D341Med (cell line): ENCODE results near the gene OR6B3.
A peak's percentile ranks its signal among the peaks of the same experiment; 100 is the strongest.

Experiments
- DNase-seq: peaks from one replicate; pipeline ENCODE4 v3.0.0; 2012; ENCODE audit warnings: low spot score

Gene OR6B3

GRCh38 chr2:240053173-240054155 lies at the start of gene OR6B3:
Gene OR6B3, minus strand, starts transcription at chr2:240053521.
- DNase-seq = no peak

GRCh38 chr2:240098349-240098748 lies 45.0 kb upstream of the OR6B3 start:
- no peak for DNase-seq

- DNase-seq = no peak
These were observed 42.5 kb upstream of the OR6B3 start for GRCh38 chr2:240095556-240096523.

GRCh38 chr2:240089306-240089705 lies 36.0 kb upstream of the OR6B3 start:
- no peak for DNase-seq

- DNase-seq = no peak
These were observed 33.2 kb upstream of the OR6B3 start for GRCh38 chr2:240086563-240086962.

GRCh38 chr2:240078631-240079030 lies 25.3 kb upstream of the OR6B3 start:
- DNase-seq = no peak

GRCh38 chr2:240077442-240077841 lies 24.1 kb upstream of the OR6B3 start:
- no peak for DNase-seq

GRCh38 chr2:240074545-240074944 lies 21.2 kb upstream of the OR6B3 start:
- DNase-seq = no peak

GRCh38 chr2:240070907-240071306 lies 17.6 kb upstream of the OR6B3 start:
- DNase-seq = no peak

GRCh38 chr2:240069829-240070228 lies 16.5 kb upstream of the OR6B3 start:
- DNase-seq = no peak

GRCh38 chr2:240068193-240068592 lies 14.9 kb upstream of the OR6B3 start:
- DNase-seq = no peak

- no peak for DNase-seq
These were observed 13.2 kb upstream of the OR6B3 start for GRCh38 chr2:240066489-240066888.

- DNase-seq = no peak
These were observed 11.6 kb upstream of the OR6B3 start for GRCh38 chr2:240064898-240065297.

- peak; percentile 55 for DNase-seq
These were observed 7.8 kb upstream of the OR6B3 start for GRCh38 chr2:240060977-240061591.

- no peak for DNase-seq
These were observed 3.4 kb upstream of the OR6B3 start for GRCh38 chr2:240056678-240057077.

GRCh38 chr2:240055177-240055917 lies 2.0 kb upstream of the OR6B3 start:
- DNase-seq = no peak

GRCh38 chr2:240052524-240052923 lies 797 bp downstream of the OR6B3 start:
- DNase-seq = no peak

- no peak for DNase-seq
These were observed 1.6 kb downstream of the OR6B3 start for GRCh38 chr2:240051697-240052096.

- DNase-seq = no peak
These were observed 3.0 kb downstream of the OR6B3 start for GRCh38 chr2:240050278-240050677.

GRCh38 chr2:240048237-240048636 lies 5.1 kb downstream of the OR6B3 start:
- no peak for DNase-seq

GRCh38 chr2:240045098-240045497 lies 8.2 kb downstream of the OR6B3 start:
- no peak for DNase-seq
